Measurements from ENCODE around the gene RAB12.
A peak's percentile ranks its signal among the peaks of the same experiment; 100 is the strongest.

Gene RAB12

GRCh38 chr18:8658858-8659485 lies 49.7 kb downstream of the RAB12 start:
- H3K9me3 ChIP-seq = no peaks in the 10 kb centered on the region
- no peaks in the 10 kb centered on the region for H3K27me3 ChIP-seq
- H3K4me2 ChIP-seq = no peak overlapping the region
- peaks cover 34% of the 10 kb centered on the region for H3K4me1 ChIP-seq
- no peaks in the 10 kb centered on the region for H4K20me1 ChIP-seq
- H3K27ac ChIP-seq = no peak overlapping the region
- H3K9ac ChIP-seq = no peak overlapping the region
- H3K36me3 ChIP-seq = no peaks in the 10 kb centered on the region
- TF ChIP-seq Cebpa-rat (IDR thresholded peaks at IDR 0.05) = no peak
- no peak overlapping the region for H3K4me3 ChIP-seq

GRCh38 chr18:8659609-8660242 lies 50.5 kb downstream of the RAB12 start:
- no peaks in the 10 kb centered on the region for H3K36me3 ChIP-seq
- TF ChIP-seq Cebpa-rat (IDR thresholded peaks at IDR 0.05) = no peak
- no peak overlapping the region for H3K4me2 ChIP-seq
- H4K20me1 ChIP-seq = no peaks in the 10 kb centered on the region
- peaks cover 26% of the 10 kb centered on the region for H3K4me1 ChIP-seq
- no peak overlapping the region for H3K9ac ChIP-seq
- H3K27me3 ChIP-seq = no peaks in the 10 kb centered on the region
- H3K27ac ChIP-seq = no peak overlapping the region
- peaks cover 6% of the 10 kb centered on the region for H3K9me3 ChIP-seq
- H3K4me3 ChIP-seq = no peak overlapping the region

GRCh38 chr18:8660316-8660715 lies 51.1 kb downstream of the RAB12 start:
- Histone ChIP-seq H3K4me2 (no peak overlapping the region), H3K9ac (no peak overlapping the region), H3K4me1 (peaks cover 20% of the 10 kb centered on the region), H3K27me3 (no peaks in the 10 kb centered on the region), H3K36me3 (no peaks in the 10 kb centered on the region), H3K9me3 (peaks cover 12% of the 10 kb centered on the region), H3K27ac (no peak overlapping the region), H3K4me3 (no peak overlapping the region), H4K20me1 (no peaks in the 10 kb centered on the region)
- no peak for TF ChIP-seq Cebpa-rat (IDR thresholded peaks at IDR 0.05)

GRCh38 chr18:8661754-8662559 lies 52.7 kb downstream of the RAB12 start:
- no peak overlapping the region for H3K4me3 ChIP-seq
- H3K4me1 ChIP-seq = peaks cover 9% of the 10 kb centered on the region
- H3K27me3 ChIP-seq = no peaks in the 10 kb centered on the region
- no peak for TF ChIP-seq Cebpa-rat (IDR thresholded peaks at IDR 0.05)
- H3K36me3 ChIP-seq = no peaks in the 10 kb centered on the region
- no peaks in the 10 kb centered on the region for H4K20me1 ChIP-seq
- no peak overlapping the region for H3K27ac ChIP-seq
- peak overlapping the region; percentile 43 for H3K4me2 ChIP-seq
- H3K9ac ChIP-seq = 0 out of 2 replicates have a peak overlapping the region, but pooled peaks have one; percentile 24
- H3K9me3 ChIP-seq = peaks cover 14% of the 10 kb centered on the region

GRCh38 chr18:8662560-8663255 lies 53.5 kb downstream of the RAB12 start:
- H3K4me1 ChIP-seq = peaks cover 9% of the 10 kb centered on the region

GRCh38 chr18:8667846-8668245 lies 58.6 kb downstream of the RAB12 start:
- no peak overlapping the region for H3K9ac ChIP-seq
- no peaks in the 10 kb centered on the region for H3K36me3 ChIP-seq
- H3K27ac ChIP-seq = no peak overlapping the region
- H3K27me3 ChIP-seq = no peaks in the 10 kb centered on the region
- no peak for TF ChIP-seq Cebpa-rat (IDR thresholded peaks at IDR 0.05)
- no peaks in the 10 kb centered on the region for H3K4me1 ChIP-seq
- no peaks in the 10 kb centered on the region for H4K20me1 ChIP-seq
- peaks cover 14% of the 10 kb centered on the region for H3K9me3 ChIP-seq
- no peak overlapping the region for H3K4me3 ChIP-seq
- H3K4me2 ChIP-seq = no peak overlapping the region

More at GRCh38 chr18:8662560-8663255, 53.5 kb downstream of the RAB12 start:
- no peak overlapping the region for H3K27ac ChIP-seq
- peaks cover 14% of the 10 kb centered on the region for H3K9me3 ChIP-seq
- no peak overlapping the region for H3K9ac ChIP-seq
- no peaks in the 10 kb centered on the region for H4K20me1 ChIP-seq
- no peak overlapping the region for H3K4me2 ChIP-seq
- H3K4me3 ChIP-seq = no peak overlapping the region
- H3K36me3 ChIP-seq = no peaks in the 10 kb centered on the region
- no peaks in the 10 kb centered on the region for H3K27me3 ChIP-seq
- TF ChIP-seq Cebpa-rat (IDR thresholded peaks at IDR 0.05) = no peak

- TF ChIP-seq Cebpa-rat (IDR thresholded peaks at IDR 0.05) = no peak
Observed at GRCh38 chr18:8668381-8668780, 59.1 kb downstream of the RAB12 start.

GRCh38 chr18:8669571-8669970 lies 60.3 kb downstream of the RAB12 start:
- Histone ChIP-seq H3K4me2 (no peak overlapping the region), H3K27me3 (no peaks in the 10 kb centered on the region), H3K4me1 (no peaks in the 10 kb centered on the region), H3K9ac (no peak overlapping the region), H3K4me3 (no peak overlapping the region), H3K9me3 (peaks cover 14% of the 10 kb centered on the region), H3K27ac (no peak overlapping the region), H4K20me1 (no peaks in the 10 kb centered on the region), H3K36me3 (no peaks in the 10 kb centered on the region)
- TF ChIP-seq Cebpa-rat (IDR thresholded peaks at IDR 0.05) = no peak

More at GRCh38 chr18:8668381-8668780, 59.1 kb downstream of the RAB12 start:
- Histone ChIP-seq H3K4me3 (no peak overlapping the region), H3K4me2 (no peak overlapping the region), H3K27me3 (no peaks in the 10 kb centered on the region), H4K20me1 (no peaks in the 10 kb centered on the region), H3K27ac (no peak overlapping the region), H3K9me3 (peaks cover 14% of the 10 kb centered on the region), H3K4me1 (no peaks in the 10 kb centered on the region), H3K9ac (no peak overlapping the region), H3K36me3 (no peaks in the 10 kb centered on the region)

- H3K27me3 ChIP-seq = no peaks in the 10 kb centered on the region
- 0 out of 2 replicates have a peak, but pooled peaks cover 5% of the 10 kb centered on the region for H3K9me3 ChIP-seq
- H3K36me3 ChIP-seq = no peaks in the 10 kb centered on the region
- TF ChIP-seq Cebpa-rat (IDR thresholded peaks at IDR 0.05) = no peak
- H3K4me3 ChIP-seq = no peak overlapping the region
- no peaks in the 10 kb centered on the region for H3K4me1 ChIP-seq
- H3K4me2 ChIP-seq = no peak overlapping the region
- H3K27ac ChIP-seq = no peak overlapping the region
- H4K20me1 ChIP-seq = no peaks in the 10 kb centered on the region
- no peak overlapping the region for H3K9ac ChIP-seq
Observed at GRCh38 chr18:8673256-8674209, 64.3 kb downstream of the RAB12 start.
